BE2C (cell line): ENCODE measurements around the gene SLC5A10.

Source experiments
- DNase-seq: peaks from one replicate; pipeline ENCODE4 v3.0.0-alpha.2; 2020
- H3K27me3 ChIP-seq: fragments of 250-450 bp; sonication (Bioruptor Pico); 2 replicates; pipeline ENCODE4 v1.5.1; 2020; ENCODE audit warnings: mild to moderate bottlenecking
- H3K36me3 ChIP-seq: fragments of 250-450 bp; sonication (Bioruptor Pico); 2 replicates; pipeline ENCODE4 v1.5.1; 2020; ENCODE audit warnings: mild to moderate bottlenecking
- H3K4me1 ChIP-seq: fragments of 250-450 bp; sonication (Bioruptor Pico); 2 replicates; pipeline ENCODE4 v1.5.1; 2020
- H3K4me3 ChIP-seq: 2 replicates; pipeline ENCODE4 v1.5.1; 2011; ENCODE audit warnings: low read depth, low read length
- H3K9me3 ChIP-seq: fragments of 250-450 bp; sonication (Bioruptor Pico); 2 replicates; pipeline ENCODE4 v1.5.1; 2020
- TF ChIP-seq, protein P1 (sequence below): IDR thresholded peaks from 2 replicates; pipeline ENCODE4 v1.5.1; 2012; ENCODE audit warnings: mild to moderate bottlenecking, low read depth, low read length

The SLC5A10 gene

DNA sequence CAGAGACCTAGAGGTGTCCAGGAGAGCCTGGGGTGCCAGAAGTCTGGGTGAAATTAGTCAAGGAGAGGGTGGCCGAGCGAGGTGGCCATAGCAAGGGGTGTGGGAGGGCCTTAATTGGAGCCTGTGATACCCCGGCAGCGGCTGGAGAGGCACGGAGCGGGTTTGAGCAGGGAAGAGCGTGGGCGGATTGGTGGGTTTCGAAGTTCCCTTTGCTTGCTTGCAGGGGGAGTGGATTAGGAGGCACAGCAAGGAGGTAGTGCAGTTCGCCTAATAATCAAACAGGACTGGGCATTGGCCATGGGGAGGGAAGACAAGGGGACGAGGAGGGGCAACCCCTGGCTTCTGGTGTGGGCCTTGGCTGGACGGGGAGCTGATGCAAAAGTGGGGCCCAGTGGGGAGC, 58.0 kb downstream of the SLC5A10 start:
- no peaks in the 10 kb centered on the region for H3K4me1 ChIP-seq
- H3K4me3 ChIP-seq, result no peak overlapping the region
- no peak for DNase-seq
- no peaks in the 10 kb centered on the region for H3K27me3 ChIP-seq
- H3K9me3 ChIP-seq, result no peaks in the 10 kb centered on the region
- no peaks in the 10 kb centered on the region for H3K36me3 ChIP-seq
- TF ChIP-seq, protein P1, sequence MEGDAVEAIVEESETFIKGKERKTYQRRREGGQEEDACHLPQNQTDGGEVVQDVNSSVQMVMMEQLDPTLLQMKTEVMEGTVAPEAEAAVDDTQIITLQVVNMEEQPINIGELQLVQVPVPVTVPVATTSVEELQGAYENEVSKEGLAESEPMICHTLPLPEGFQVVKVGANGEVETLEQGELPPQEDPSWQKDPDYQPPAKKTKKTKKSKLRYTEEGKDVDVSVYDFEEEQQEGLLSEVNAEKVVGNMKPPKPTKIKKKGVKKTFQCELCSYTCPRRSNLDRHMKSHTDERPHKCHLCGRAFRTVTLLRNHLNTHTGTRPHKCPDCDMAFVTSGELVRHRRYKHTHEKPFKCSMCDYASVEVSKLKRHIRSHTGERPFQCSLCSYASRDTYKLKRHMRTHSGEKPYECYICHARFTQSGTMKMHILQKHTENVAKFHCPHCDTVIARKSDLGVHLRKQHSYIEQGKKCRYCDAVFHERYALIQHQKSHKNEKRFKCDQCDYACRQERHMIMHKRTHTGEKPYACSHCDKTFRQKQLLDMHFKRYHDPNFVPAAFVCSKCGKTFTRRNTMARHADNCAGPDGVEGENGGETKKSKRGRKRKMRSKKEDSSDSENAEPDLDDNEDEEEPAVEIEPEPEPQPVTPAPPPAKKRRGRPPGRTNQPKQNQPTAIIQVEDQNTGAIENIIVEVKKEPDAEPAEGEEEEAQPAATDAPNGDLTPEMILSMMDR, result no peak

DNA sequence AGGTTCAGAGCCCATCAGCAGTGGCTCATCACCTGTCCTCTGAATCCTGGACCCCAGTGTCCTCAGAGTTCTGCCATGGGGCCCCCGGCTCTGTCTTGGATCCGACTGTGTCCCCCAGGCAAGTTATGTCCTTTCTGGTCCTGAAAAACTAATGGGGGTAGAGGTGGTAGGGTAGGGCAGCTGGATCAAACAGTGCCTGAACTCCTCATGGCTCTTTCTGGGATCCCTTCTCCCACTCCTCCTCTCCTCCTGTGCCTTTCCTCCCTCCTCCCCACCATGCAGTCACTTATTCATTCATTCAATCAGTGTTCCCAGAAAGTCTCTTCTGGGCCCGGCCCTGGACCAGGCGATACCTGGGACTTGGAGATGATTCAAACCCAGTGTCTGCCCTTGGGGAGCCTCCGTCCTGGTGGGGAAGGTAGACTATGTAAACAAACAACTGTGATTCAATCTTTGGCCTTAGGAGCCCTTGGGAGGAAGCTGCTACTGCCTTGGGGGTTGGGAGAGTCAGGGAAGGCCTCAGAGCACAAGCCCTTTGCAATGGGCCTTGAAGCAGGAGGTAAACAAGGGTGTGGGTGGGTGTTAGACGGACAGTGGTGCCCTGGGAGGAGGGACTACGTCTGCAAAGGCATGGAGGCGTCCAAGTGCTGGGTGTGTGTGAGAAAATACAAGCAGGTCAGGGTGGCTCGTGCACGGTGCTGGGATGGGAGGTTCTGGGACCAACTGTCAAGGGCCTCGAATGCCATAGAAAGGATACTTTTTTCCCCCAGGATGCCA, 59.0 kb downstream of the SLC5A10 start:
- no peak for DNase-seq
- TF ChIP-seq, protein P1, result no peak
- Histone ChIP-seq H3K36me3 (no peaks in the 10 kb centered on the region), H3K9me3 (no peaks in the 10 kb centered on the region), H3K27me3 (no peaks in the 10 kb centered on the region), H3K4me3 (no peak overlapping the region), H3K4me1 (no peaks in the 10 kb centered on the region)

DNA sequence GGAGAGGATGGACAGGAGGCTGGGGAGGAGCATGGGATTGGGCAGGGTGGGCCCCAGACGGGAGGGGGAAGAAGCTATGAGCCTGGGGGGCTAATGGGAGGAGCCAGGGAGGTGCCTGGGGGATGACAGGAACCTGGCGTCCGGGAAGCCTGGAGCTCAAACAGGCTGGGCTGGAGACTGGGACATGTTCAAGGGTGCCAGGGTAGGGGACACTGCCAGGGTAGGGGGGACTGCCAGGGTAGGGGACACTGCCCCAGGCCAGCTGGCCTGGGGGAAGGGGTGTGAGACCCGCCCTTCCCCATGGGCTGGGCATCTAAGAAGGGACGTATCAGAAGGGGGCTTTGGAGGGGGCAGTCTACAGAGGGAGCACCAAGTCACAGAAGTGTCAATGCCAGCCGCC, 59.6 kb downstream of the SLC5A10 start:
- no peaks in the 10 kb centered on the region for H3K27me3 ChIP-seq
- no peaks in the 10 kb centered on the region for H3K9me3 ChIP-seq
- TF ChIP-seq, protein P1, result no peak
- H3K36me3 ChIP-seq, result no peaks in the 10 kb centered on the region
- no peak overlapping the region for H3K4me3 ChIP-seq
- DNase-seq, result no peak
- H3K4me1 ChIP-seq, result no peaks in the 10 kb centered on the region

DNA sequence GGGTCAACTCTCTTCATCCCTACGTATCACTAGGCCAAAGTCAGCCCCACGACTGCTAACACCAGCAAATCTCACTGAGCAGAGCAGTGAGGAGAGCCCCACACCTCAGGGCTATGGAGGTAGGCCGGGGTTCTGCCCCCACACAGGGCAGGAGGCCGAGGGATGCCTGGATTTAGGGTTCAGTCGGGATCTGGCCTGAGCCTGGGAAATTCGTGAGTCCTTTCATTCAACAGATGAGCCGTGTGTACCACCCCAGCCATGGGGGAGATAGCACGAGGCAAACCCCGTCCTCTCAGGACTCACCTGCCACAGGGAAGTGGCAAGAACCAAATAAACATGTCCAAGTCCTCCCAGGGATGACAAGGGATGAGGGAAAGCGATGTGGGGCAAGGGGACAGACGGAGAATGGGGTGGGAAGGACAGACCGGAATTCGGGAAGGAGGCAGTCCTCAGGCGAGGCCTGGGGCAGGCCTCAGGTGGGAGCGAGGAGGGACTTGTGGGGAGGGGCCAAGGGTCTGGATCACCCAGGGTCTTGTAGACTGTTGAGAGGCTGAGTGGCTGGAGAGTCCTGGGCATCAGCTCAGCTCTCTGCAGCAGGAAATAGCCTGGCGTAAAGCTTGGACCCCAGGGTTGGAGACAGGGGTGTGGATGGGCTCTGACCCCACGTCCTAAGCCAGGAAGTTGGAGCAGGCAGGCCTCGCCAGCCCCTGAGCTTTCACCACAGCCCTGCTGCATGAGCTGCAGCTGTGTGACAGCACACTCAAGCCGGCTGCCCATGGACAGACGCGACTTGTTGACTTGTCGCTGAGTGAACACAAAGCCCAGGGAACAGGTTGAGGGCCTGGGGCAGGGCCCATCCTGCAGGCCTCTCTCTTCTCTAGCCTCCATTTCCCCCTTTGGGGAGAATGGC, 60.5 kb downstream of the SLC5A10 start:
- Histone ChIP-seq H3K4me3 (no peak overlapping the region), H3K27me3 (no peaks in the 10 kb centered on the region), H3K36me3 (no peaks in the 10 kb centered on the region), H3K4me1 (no peaks in the 10 kb centered on the region), H3K9me3 (no peaks in the 10 kb centered on the region)
- no peak for DNase-seq
- TF ChIP-seq, protein P1, result no peak

DNA sequence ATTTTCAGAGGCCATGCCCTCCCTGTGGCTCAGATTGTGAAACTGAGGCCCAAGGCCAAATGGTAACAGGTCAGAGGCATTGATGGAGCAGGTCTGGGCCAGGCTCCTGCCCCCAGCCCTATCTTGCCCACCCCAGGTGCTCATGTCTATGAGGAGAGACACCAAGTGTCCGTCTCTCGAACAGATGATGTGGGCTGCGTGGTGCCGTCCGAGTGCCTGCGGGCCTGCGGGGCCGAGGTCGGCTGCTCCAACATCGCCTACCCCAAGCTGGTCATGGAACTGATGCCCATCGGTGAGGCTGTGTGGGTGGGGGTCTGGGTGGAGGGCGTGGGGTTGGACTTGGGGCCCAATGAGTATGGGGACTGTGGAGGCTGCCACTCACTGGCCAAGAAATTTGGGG, 61.3 kb downstream of the SLC5A10 start:
- DNase-seq, result no peak
- TF ChIP-seq, protein P1, result no peak

More for the DNA sequence above, 61.3 kb downstream of the SLC5A10 start:
- no peak overlapping the region for H3K4me3 ChIP-seq
- no peaks in the 10 kb centered on the region for H3K9me3 ChIP-seq
- H3K36me3 ChIP-seq, result no peaks in the 10 kb centered on the region
- no peaks in the 10 kb centered on the region for H3K4me1 ChIP-seq
- no peaks in the 10 kb centered on the region for H3K27me3 ChIP-seq
